ACC112 (cell line): ENCODE results near the gene HS2ST1.
"Not testable (repeated sequence)": the region's sequence is repeated elsewhere in the genome, so short reads cannot be mapped to it uniquely, and the experiment has no call there.

Source experiments
- H2AFZ ChIP-seq: fragments of 200-600 bp; sonication (generic); one replicate; pipeline ENCODE4 v1.6.0; 2017; ENCODE audit warnings: antibody characterized with exemption, low read length; ENCODE audit not compliant: unreplicated experiment
- H3K27ac ChIP-seq: fragments of 200-600 bp; sonication (generic); 2 replicates; pipeline ENCODE4 v1.5.1; 2014; ENCODE audit warnings: low read depth, mild to moderate bottlenecking, antibody characterized with exemption, low read length, moderate library complexity
- H3K27me3 ChIP-seq: fragments of 200-600 bp; sonication (generic); 2 replicates; pipeline ENCODE4 v1.6.1; 2014; ENCODE audit warnings: mild to moderate bottlenecking, antibody characterized with exemption, low read length, moderate library complexity, mixed read lengths; ENCODE audit not compliant: insufficient read depth
- H3K36me3 ChIP-seq: fragments of 200-600 bp; sonication (generic); 2 replicates; pipeline ENCODE4 v1.6.1; 2016; ENCODE audit warnings: mild to moderate bottlenecking, antibody characterized with exemption, low read length, moderate library complexity, mixed read lengths; ENCODE audit not compliant: insufficient read depth
- H3K4me1 ChIP-seq: fragments of 200-600 bp; sonication (generic); one replicate; pipeline ENCODE4 v1.6.1; 2016; ENCODE audit warnings: low read length, mixed read lengths; ENCODE audit not compliant: insufficient read depth, unreplicated experiment, control insufficient read depth
- H3K4me3 ChIP-seq: fragments of 200-600 bp; sonication (generic); 2 replicates; pipeline ENCODE4 v1.5.1; 2014; ENCODE audit warnings: mild to moderate bottlenecking, low read depth, low read length
- H3K79me2 ChIP-seq: fragments of 200-600 bp; sonication (generic); one replicate; pipeline ENCODE4 v1.6.0; 2016; ENCODE audit warnings: low read length; ENCODE audit not compliant: control insufficient read depth, unreplicated experiment, insufficient read depth

Gene HS2ST1

GRCh38 chr1:87062687-87063086 is 148.3 kb downstream of the HS2ST1 start:
- Histone ChIP-seq H3K27me3 (no peaks in the 10 kb centered on the region), H3K27ac (no peak overlapping the region), H3K4me3 (no peak overlapping the region), H3K79me2 (peaks cover 5% of the 10 kb centered on the region), H2AFZ (no peak overlapping the region), H3K36me3 (no peaks in the 10 kb centered on the region), H3K4me1 (peaks cover 16% of the 10 kb centered on the region)

DNA sequence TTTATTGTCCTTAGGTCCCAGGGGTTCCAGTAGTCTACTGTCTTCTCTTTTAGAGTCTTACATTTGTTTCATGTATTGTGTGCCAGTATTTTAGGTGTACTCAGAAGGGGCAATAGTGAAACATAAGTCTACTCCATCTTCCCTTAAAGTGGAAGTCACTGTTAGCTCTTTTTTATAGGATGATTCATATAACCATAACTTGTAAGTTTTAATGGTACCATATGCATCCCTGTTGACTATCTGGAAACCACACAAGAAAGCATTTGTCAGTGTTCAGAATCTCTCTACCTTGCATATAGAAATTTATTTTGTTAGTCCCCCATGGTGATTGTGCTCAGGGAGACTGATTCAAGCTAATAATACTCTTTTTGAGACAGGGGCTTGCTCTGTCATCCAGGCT is 149.9 kb downstream of the HS2ST1 start:
- Histone ChIP-seq H3K27me3 (no peaks in the 10 kb centered on the region), H3K4me1 (peaks cover 10% of the 10 kb centered on the region), H3K36me3 (no peaks in the 10 kb centered on the region), H3K4me3 (no peak overlapping the region), H2AFZ (no peak overlapping the region), H3K79me2 (peaks cover 3% of the 10 kb centered on the region), H3K27ac (no peak overlapping the region)

DNA sequence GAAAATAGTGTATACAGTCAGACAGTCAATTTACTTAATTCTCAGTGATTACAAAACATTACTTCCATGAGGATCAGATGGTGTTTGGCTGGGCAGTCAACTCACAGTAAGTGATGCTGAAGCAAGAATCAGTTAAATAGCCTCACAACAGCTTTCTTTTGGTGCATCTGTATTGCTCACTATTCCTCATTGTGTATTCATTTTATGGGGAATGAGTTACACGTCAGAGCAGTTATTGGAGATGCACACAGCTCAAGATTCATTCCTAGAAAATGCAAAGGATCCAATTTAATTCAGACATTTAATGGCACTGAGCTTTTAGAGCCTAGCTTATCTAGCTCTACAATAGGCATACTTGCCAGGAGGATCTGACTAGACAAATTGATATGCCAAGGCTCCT is 150.6 kb downstream of the HS2ST1 start:
- no peak overlapping the region for H3K4me3 ChIP-seq
- peaks cover 2% of the 10 kb centered on the region for H3K79me2 ChIP-seq
- H3K27ac ChIP-seq = no peak overlapping the region
- H3K27me3 ChIP-seq = no peaks in the 10 kb centered on the region
- peaks cover 10% of the 10 kb centered on the region for H3K4me1 ChIP-seq
- H2AFZ ChIP-seq = no peak overlapping the region
- no peaks in the 10 kb centered on the region for H3K36me3 ChIP-seq

GRCh38 chr1:87066708-87067107 is 152.3 kb downstream of the HS2ST1 start:
- H3K36me3 ChIP-seq, H3K4me1 ChIP-seq, H3K27ac ChIP-seq, H3K79me2 ChIP-seq, H3K4me3 ChIP-seq, H3K27me3 ChIP-seq, H2AFZ ChIP-seq: not testable (repeated sequence)

- H3K36me3 ChIP-seq = no peaks in the 10 kb centered on the region
- H2AFZ ChIP-seq = no peak overlapping the region
- no peaks in the 10 kb centered on the region for H3K79me2 ChIP-seq
- H3K27ac ChIP-seq = no peak overlapping the region
- H3K4me3 ChIP-seq = no peak overlapping the region
- H3K4me1 ChIP-seq = peaks cover 7% of the 10 kb centered on the region
- no peaks in the 10 kb centered on the region for H3K27me3 ChIP-seq
Measured at GRCh38 chr1:87072411-87072810, 158.0 kb downstream of the HS2ST1 start.

DNA sequence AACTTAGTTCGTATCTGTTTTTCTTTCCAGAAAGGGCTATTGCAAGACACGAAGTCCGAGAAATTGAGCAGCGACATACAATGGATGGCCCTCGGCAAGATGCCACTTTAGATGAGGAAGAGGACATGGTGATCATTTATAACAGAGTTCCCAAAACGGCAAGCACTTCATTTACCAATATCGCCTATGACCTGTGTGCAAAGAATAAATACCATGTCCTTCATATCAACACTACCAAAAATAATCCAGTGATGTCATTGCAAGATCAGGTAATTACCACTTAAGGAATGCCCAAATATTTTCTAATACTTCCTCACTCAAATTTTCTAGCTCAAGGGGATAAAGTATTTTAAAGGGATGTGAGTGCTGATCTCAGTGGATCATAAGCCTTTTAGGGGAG is 158.5 kb downstream of the HS2ST1 start:
- H3K27me3 ChIP-seq = no peaks in the 10 kb centered on the region
- peaks cover 7% of the 10 kb centered on the region for H3K4me1 ChIP-seq
- H3K79me2 ChIP-seq = no peaks in the 10 kb centered on the region
- no peak overlapping the region for H2AFZ ChIP-seq
- H3K36me3 ChIP-seq = no peaks in the 10 kb centered on the region
- H3K4me3 ChIP-seq = no peak overlapping the region
- H3K27ac ChIP-seq = no peak overlapping the region

GRCh38 chr1:87074001-87074795 is 159.8 kb downstream of the HS2ST1 start:
- Histone ChIP-seq H3K27me3 (no peaks in the 10 kb centered on the region), H3K79me2 (no peaks in the 10 kb centered on the region), H3K36me3 (no peaks in the 10 kb centered on the region)

GRCh38 chr1:87077959-87078639 is 163.7 kb downstream of the HS2ST1 start:
- no peak overlapping the region for H3K4me3 ChIP-seq
- H3K79me2 ChIP-seq = no peaks in the 10 kb centered on the region
- no peaks in the 10 kb centered on the region for H3K36me3 ChIP-seq
- no peaks in the 10 kb centered on the region for H3K27me3 ChIP-seq
- H3K4me1 ChIP-seq = peaks cover 7% of the 10 kb centered on the region
- H3K27ac ChIP-seq = no peak overlapping the region
- no peak overlapping the region for H2AFZ ChIP-seq

More at GRCh38 chr1:87074001-87074795, 159.8 kb downstream of the HS2ST1 start:
- H3K27ac ChIP-seq = no peak overlapping the region
- H2AFZ ChIP-seq = no peak overlapping the region
- no peak overlapping the region for H3K4me3 ChIP-seq
- peaks cover 7% of the 10 kb centered on the region for H3K4me1 ChIP-seq

- no peak overlapping the region for H2AFZ ChIP-seq
- no peak overlapping the region for H3K27ac ChIP-seq
- H3K36me3 ChIP-seq = no peaks in the 10 kb centered on the region
- H3K27me3 ChIP-seq = no peaks in the 10 kb centered on the region
- H3K4me1 ChIP-seq = no peaks in the 10 kb centered on the region
- no peak overlapping the region for H3K4me3 ChIP-seq
- H3K79me2 ChIP-seq = no peaks in the 10 kb centered on the region
Measured at GRCh38 chr1:87084244-87084836, 169.9 kb downstream of the HS2ST1 start.

GRCh38 chr1:87086120-87086519 is 171.7 kb downstream of the HS2ST1 start:
- Histone ChIP-seq H3K27ac (no peak overlapping the region), H3K27me3 (no peaks in the 10 kb centered on the region), H3K79me2 (no peaks in the 10 kb centered on the region), H2AFZ (no peak overlapping the region), H3K4me3 (no peak overlapping the region), H3K4me1 (no peaks in the 10 kb centered on the region), H3K36me3 (no peaks in the 10 kb centered on the region)
